HEK293 (cell line): ENCODE results near the gene KLHL29.

Experiments
- GFI1B ChIP-seq: fragments of 450-650 bp; formaldehyde crosslinking; IDR thresholded peaks from 2 replicates; pipeline ENCODE4 v1.5.1; 2016; ENCODE audit warnings: missing biosample characterization, missing genetic modification characterization
- TCF7L2 ChIP-seq: IDR thresholded peaks from 2 replicates; pipeline ENCODE4 v1.6.1; 2011; ENCODE audit warnings: low read depth, mild to moderate bottlenecking, inconsistent platforms, low read length, moderate library complexity, borderline replicate concordance
- ZNF223 ChIP-seq: fragments of 450-650 bp; formaldehyde crosslinking; IDR thresholded peaks from 2 replicates; pipeline ENCODE4 v1.5.1; 2016; ENCODE audit warnings: missing biosample characterization, missing genetic modification characterization
- ZNF274 ChIP-seq, 2 experiments: fragments of 200-500 bp in 1 of 2; fragments of 450-650 bp in 1 of 2; sonication (Bioruptor generic) in 1 of 2; formaldehyde crosslinking in 1 of 2; IDR thresholded peaks; 2 replicates each; pipeline versions ENCODE4 v1.5.1 to v1.6.1; 2014 to 2016; ENCODE audit warnings: borderline replicate concordance in 1 of 2, inconsistent platforms in 1 of 2, low read length in 1 of 2, missing biosample characterization in 1 of 2, missing genetic modification characterization in 1 of 2
- ZNF37A ChIP-seq: fragments of 450-650 bp; IDR thresholded peaks from 2 replicates; pipeline ENCODE4 v1.5.1; 2018; ENCODE audit warnings: missing biosample characterization, missing genetic modification characterization
- ZNF658 ChIP-seq: fragments of 450-650 bp; formaldehyde crosslinking; IDR thresholded peaks from 2 replicates; pipeline ENCODE4; 2016; ENCODE audit warnings: missing biosample characterization, missing genetic modification characterization
- TF ChIP-seq, protein P1 (sequence below): fragments of 450-650 bp; formaldehyde crosslinking; IDR thresholded peaks from 2 replicates; pipeline ENCODE4 v1.5.1; 2016; ENCODE audit warnings: missing biosample characterization, missing genetic modification characterization
- TF ChIP-seq, protein P2 (sequence below): fragments of 450-650 bp; formaldehyde crosslinking; IDR thresholded peaks from 2 replicates; pipeline ENCODE4 v1.5.1; 2016; ENCODE audit warnings: missing biosample characterization, missing genetic modification characterization

DNA sequence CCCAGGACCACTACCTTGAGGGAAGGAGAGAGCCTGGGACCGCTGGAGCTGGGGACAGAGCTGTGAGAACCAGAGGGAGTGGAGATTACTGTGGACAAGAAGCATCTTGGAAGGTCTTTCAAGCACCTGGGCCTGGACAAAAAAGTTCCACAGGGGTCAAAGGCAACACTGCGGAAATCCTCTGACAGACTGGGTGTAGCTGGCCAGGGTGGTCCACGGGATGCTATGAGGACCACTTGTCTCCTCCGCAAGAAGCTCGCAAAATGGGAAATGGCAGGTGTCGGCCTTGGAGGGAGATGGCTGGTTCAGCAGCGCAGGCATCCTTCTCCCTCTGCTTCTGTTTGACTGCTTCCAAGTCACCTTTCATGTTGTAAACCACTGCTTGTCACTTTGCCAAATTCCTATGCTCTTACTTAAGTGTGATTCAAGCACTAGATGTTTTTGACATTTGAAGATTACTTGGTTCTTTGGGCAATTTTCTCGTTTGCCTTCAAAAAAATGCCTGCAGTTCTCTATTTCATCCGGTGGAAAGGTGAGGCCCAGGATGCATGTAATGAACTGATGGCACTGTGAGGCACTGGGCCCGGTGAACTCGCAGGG, 27.7 kb downstream of the KLHL29 start:
- TF ChIP-seq ZNF658 (tag by site-specific recombination) (no peak), TCF7L2 (no peak), ZNF274 (IDR thresholded peaks at IDR 0.05; ENCODE audit: low read length) (no peak), ZNF274 (tag by site-specific recombination; IDR thresholded peaks at IDR 0.05; ENCODE audit: borderline replicate concordance) (no peak), ZNF37A (tag by site-specific recombination) (no peak), GFI1B (tag by site-specific recombination) (no peak), ZNF223 (tag by site-specific recombination) (no peak)
- TF ChIP-seq, protein P1, sequence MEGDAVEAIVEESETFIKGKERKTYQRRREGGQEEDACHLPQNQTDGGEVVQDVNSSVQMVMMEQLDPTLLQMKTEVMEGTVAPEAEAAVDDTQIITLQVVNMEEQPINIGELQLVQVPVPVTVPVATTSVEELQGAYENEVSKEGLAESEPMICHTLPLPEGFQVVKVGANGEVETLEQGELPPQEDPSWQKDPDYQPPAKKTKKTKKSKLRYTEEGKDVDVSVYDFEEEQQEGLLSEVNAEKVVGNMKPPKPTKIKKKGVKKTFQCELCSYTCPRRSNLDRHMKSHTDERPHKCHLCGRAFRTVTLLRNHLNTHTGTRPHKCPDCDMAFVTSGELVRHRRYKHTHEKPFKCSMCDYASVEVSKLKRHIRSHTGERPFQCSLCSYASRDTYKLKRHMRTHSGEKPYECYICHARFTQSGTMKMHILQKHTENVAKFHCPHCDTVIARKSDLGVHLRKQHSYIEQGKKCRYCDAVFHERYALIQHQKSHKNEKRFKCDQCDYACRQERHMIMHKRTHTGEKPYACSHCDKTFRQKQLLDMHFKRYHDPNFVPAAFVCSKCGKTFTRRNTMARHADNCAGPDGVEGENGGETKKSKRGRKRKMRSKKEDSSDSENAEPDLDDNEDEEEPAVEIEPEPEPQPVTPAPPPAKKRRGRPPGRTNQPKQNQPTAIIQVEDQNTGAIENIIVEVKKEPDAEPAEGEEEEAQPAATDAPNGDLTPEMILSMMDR (tag by site-specific recombination): no peak
- TF ChIP-seq, protein P2, sequence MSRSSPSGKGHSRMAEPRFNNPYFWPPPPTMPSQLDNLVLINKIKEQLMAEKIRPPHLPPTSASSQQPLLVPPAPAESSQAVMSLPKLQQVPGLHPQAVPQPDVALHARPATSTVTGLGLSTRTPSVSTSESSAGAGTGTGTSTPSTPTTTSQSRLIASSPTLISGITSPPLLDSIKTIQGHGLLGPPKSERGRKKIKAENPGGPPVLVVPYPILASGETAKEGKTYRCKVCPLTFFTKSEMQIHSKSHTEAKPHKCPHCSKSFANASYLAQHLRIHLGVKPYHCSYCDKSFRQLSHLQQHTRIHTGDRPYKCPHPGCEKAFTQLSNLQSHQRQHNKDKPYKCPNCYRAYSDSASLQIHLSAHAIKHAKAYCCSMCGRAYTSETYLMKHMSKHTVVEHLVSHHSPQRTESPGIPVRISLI (tag by site-specific recombination): no peak
